Fibroblast of skin of back (primary cell): ENCODE data around the gene CFAP65.
A peak's percentile ranks its signal among the peaks of the same experiment; 100 is the strongest.

Experiments used
- DNase-seq: peaks from one replicate; pipeline ENCODE4 v3.0.0-alpha.2; 2013

CFAP65 gene

DNA sequence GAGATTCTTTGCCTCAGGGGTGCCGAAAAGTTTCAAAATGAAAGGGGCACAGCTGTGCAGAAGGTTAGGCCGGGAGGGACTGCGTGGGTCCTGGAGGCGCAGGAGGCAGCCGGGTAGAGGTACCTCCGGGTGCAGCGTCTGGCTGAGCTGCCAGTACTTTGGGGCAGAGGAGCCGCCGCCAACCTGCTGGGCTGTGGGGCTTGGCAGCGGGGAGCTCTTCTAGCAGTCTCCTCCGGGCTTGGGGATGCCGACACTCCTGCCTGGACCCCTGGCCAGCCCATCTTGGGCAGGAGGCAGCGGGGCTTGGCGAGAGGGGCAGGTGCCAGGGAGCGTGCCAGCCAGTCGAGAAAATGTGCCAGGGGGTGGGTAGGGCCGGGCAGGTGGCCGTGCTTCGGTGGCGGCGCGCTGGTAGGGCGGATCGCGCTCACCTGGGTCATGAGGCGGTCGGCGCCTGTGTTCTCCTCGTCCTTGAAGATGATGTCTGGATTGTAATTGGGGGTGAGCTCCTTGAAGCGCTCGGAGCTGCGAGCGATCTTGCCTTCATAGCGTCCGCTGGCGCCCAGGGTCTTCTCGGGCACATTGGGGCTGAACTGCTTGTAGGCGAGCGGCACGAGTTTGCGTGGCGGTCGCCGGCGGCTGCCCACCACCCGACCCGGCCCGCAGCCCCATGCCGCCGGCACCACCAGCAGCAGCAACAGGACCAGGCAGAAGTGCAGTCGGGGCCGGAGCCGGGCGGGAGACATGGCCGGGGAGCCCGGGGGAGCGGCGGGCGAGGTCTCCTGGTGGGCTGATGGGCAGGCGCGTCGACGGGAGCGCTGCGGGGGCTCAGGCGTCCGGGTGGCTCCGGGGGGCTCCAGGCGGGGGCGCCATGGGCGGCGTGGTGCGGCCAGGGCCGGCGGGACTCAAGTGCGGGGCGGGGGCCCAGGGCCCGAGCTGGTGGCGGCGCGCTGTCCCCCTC lies 18.7 kb upstream of the CFAP65 start:
- no peak for DNase-seq

DNA sequence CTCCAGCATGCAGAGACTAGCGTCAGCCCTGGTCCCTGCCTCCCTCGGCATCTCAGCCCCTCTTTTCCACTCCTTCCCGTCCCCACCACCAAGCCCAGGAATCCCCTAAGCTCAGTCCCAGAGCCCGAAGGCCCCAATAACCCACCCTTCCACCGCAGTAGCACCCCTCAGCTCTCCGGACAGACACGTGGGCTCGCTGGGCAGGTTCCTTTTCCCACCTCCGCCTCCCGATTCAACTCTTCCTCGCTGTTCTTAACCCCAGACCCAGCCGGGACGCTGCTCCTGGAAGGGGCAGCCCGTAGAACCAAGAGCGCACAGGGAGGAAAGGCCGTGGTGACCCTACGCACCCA lies 18.0 kb upstream of the CFAP65 start:
- no peak for DNase-seq

DNA sequence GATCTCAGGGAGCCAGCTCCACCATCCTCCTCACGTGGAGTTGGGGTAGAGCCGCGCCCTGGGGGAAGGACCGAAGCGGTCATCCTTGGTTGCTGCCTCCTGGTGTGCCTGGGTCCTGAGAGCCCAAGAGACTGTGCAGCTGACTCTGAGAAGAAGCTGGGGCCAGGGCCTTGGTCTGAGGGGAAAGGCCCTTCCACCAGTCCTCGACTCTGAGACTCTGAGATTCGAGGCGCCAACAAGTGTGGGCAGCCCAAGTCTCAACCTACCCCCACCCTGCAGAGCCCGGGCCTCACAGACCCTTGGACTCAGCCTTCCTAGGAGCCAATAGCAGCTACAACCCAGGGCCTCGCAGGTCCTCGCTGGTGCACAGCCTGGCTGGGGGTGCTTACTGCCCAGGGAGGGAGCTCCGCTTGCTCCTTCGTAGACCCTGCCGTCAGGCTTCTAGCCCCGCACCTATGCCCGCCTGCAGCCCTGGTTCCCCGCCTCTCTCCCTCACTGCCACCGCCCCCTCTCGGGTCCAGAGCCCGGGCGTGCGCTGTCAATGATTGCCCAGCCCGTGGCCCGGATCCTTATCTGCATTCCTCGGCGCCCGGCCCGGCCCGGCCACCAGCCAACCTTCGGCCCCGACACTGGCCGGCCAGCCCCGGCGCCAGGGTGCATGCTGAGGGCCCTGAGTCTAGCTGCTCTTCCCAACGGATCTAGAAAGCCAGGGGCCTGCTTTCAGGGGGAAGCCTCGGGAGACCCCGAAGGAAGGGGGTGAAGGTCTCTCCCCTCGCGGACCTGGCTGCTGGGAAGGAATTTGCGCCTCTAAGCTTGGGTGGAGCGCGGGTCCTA lies 17.4 kb upstream of the CFAP65 start:
- DNase-seq: no peak

DNA sequence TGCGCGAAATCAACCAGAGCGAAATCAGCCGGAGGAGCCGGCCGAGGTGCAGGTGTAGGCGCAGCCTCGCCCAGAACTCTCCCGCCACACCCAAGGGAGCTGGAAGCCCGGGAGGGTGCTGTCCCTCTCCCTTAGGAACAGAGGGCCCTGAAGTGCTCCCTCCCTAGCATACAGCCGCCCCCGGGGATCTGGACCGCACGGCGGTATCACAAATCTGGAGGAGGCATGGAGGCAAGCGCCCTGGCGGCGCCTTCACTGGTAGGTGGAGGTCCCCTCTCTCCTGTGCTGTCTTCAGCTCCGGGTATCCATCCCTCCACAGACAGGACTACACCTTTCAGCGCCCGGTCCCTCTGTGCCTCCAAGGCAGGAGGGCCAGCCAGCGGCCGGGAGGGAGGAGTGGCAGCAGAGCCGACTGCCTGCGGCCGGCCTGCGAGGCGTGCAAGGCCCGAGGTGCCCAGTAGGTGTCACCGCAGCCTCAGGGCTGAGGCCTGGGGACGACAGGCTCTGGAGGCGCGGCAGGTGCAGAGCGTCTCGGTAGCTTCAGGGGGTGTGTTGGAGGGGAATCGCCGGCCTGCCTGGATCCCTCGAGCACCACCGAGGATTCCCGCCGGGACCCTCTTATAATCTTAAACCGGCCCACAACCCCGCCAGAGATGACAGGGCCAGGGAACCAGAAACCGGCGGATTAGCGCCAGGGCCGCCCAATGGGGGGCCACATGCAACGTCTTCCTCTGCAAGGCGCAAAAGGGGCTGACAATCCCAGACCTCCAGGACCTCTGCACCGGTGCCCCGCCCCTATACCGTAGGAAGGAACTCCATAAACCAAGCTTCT lies 16.6 kb upstream of the CFAP65 start:
- DNase-seq: peak; percentile 53

DNA sequence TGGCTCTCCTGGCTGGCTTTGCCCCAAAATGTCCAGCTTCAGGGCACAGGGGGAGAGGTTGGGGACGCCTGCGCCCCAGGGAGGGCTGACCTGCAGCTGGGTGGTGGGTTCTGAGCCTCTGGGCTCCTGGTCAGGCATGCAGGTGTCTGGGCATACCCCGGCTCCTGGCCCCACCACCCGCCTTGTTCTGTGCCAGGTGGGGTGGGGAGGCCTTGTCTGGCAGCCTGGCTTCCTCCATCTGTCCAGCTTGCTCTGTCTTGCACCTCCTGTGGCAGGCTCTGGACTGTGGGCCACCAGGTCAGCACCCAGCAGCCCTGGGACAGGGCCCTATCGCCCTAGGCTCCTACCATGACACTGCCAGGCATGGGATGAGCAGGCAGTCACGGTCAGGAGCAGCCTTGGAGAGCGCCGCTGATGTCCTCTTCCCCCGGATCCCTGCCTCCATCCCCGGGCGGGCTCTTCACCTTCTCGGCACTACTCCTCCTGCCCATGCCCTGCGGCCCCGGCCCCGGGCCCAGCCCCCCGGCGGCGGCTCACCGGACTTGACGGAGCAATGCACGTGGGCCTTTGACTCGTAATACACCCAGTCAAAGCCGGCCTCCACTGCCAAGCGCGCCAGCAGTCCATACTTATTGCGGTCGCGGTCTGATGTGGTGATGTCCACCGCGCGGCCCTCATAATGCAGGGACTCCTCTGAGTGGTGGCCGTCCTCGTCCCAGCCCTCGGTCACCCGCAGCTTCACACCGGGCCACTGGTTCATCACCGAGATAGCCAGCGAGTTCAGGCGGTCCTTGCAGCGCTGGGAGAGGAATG lies 15.8 kb upstream of the CFAP65 start:
- no peak for DNase-seq

DNA sequence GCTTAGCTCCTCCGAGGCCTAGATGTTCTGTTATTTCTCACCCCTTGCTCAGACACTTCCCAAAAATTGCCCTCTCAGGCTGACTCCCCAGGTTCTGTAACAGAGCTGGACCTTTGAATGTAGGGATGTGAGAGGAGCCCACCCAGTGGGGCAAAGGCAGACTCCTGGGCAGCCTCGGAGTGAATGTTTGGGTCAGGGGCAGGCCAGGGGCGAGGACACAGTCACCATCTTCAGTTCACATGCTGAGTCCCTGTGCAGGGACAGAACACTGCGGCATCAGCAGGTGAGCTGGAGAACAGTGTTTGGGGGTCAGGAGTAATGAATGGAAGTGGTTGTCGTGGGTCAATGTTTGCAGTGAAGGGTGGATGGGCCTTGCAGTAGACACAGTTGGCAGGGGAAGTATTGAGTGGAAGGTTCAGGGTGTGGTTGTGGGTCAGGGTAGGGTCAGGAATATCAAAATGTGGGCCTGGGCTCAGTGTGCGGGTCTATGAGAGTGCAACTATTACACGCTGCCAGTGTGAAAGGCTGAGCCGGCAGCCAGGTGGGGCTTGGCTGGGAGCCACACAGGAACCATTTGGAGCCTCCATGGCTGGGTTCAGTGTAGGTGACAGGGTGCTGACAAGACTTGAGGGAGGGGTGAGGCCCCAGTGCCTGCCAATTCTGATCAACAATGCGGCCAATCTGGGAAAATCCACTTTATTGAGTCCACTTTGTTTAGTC lies 15.0 kb upstream of the CFAP65 start:
- DNase-seq: no peak

DNA sequence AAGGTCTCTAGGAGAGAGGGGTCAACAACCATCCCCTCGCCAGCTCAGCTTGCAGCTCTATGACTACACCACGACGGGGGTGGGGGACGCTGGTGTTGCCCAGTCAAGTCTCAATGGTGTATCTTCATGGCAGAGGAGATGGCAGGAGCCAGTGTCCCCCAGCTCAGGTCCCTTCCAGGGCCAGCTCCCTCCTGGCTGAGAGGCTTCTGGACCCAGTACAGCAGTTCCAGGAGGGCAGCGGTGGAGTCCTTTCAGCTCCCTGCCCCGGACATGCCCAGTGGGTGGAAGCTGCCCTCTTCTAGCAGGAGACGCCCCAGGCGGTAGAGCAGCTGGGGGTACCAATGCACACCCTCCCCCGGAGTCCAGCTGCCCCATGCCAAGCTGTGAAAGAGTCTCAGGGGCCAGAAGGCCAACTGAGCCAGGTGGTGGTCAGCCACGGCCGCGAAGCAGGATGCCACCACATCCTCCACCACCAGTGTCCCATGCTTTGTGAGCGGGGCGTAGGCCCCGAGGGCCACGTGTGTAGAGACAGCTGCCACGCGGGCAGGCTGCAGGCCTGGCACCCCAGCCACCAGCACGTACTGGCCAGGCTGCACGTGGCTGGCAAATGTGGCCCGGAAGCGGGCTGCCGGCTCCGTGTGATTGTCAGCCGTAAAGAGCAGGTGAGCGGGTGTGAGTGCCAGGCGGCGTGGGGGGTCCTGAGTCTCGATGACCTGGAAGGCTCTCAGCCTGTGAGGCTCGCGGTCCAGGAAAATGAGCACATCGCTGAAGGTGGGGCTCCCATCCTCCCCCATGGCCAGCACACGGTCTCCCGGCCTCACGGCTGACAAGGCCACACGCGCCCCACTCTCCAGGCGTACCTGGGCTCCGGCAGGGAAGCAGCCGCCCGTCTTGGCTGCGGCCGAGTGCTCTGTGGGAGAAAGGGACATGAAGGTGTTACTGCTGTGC lies 13.9 kb upstream of the CFAP65 start:
- DNase-seq: no peak

DNA sequence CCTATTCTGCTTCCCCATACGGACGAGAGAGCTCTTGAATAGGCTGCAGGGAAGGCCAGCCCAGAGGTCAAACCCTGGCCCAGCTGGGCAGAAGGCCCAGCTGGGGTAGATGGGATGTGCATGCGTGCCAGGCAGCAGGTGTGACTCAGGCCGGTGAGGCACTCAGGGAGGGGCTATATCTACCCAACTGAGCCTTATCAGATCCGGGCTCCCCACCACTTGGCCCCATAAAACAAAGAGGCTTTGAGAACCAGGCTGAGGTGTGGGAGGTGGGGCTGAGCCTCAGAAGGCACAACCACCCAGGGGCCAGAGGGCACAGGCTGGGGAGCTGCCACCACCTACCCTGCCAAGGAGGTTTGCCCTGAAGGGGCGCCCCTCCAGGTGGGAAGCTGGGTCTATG lies 8.0 kb upstream of the CFAP65 start:
- DNase-seq: no peak

DNA sequence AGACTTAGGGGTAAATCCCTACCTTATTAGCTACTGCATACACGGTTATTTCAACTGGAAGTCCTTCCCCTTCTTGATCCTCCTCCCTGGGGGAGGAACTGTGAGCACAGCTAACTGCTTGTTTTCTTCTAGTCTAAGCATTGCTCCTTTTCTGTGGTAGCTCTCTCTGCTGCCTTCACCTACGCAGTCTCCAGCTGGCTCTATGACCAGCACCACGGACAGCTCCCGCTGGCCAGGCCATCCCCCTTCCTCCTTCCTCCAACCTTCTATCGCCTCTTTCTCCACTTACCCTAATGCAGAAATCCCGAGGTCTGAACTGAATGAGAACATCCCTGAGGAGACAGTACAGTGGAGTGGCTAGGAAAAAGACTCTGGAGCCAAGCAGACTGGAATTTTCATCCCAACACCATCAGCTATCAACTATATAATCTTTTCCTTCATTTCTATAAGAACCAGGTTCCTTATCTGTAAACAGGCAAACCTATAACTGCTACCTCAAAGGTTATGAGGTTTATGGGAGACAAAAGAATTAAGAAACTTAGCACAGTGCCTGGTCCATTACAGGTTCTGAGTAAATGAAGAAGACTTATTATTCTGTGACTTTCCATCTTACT lies 4.7 kb upstream of the CFAP65 start:
- peak; percentile 33 for DNase-seq

DNA sequence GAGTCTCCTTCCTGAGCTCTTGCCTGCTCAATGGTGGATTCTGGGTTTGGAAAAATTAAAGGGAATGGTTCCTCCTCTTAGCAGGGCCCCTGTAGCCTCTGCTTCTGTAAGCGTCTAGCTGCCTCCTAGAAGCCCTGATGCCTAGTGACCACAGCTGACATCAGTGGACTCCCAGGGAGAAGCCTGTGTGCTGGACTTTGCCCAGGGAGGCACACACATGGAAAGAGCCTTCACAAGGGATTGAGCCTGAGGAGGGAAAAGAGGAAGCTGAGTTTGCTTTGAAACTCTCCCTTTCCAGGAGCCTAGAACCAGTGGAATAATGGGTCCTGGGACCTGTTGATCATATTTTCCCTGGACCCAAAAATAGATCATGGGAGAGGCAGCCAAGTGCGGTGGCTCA lies 1.4 kb upstream of the CFAP65 start:
- no peak for DNase-seq

DNA sequence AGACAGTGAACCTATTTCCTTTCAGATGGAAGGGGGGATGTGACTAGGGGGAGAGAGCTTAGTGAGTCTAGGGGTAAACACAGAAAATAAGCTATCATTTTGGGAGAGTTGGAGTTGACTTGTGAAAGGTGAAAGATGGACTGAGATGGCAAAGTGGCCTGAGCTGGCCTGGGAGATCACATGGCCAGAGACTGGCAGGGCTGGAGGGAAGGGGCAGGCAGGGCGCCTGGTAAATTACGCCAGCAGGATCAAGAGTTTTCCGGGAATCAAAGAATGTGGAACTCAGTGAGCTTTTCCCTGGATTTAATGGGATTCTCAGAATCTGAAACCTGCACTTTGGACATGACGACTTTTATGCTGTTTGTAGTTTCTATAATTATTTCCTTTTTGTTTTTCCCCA lies 841 bp upstream of the CFAP65 start:
- no peak for DNase-seq

DNA sequence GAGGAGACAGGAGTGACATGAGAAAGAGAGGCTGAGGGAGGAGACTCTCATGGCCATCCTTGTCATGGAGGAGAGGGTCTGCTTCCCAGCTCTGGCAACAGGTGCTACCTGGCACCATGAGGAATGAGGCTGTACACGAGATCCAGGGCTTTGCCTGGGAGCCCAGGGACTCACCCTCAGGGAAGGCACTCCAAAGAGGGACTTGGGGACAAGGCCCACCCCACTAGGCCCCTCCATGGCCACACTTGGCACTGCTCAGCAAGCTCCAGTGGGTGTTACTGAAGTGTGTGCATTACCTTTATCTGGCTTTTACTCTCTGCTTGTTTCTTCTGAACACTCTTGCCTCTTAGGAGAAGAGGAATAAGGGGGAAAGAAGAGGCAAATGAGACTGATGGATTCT lies 2.7 kb downstream of the CFAP65 start:
- DNase-seq: no peak

DNA sequence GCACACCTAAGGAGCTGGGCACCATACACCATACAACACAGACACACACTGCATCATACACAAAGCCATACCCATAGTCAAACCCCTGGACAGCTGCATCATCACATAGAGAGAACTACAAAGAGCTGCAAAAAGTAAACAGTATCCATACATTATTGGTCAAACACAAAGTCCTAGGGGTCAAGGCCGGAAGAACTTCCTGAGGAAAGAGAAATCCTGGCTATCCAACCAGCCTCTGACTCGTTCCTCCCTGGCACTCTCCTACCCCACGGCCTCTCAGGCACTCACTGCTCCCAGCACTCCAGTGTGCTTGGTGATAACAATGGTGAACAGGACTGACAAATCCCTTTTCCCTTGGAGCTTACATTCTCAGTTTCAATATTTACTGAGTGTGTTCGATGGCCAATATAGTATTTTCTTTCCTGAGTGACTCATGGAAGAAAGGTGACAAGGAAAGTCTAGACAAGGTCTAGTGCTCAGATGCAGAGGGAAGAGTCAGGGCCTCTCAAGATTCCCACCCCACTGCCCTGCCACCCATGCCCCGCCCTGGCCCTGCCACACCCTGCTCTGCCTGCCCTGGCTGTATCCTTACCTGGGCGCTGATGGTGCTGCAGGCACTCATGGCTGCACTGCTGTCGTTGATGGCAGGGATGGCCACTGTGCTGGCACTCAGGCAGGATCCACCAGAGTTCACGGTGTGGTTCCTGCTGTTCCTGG lies 3.4 kb downstream of the CFAP65 start:
- no peak for DNase-seq

DNA sequence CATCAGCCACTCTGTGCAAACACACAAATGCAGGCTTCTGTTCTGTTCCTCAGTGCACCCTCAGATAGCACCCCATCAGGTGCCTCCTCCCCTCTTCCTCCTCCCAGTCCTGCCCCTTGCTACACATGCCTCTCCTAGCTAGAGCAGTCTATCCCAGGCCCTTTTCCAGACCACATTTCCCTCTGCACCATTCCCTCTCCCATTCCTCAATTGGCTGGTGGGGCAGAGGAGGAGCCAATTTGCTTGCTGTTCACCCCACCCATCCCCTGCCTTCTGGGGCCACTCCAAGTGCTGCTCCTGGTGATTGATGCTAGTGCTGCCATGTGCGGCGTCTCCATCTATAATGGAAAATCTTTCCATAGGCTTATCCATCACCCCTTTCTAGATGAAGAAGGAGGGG lies 5.4 kb downstream of the CFAP65 start:
- DNase-seq: no peak

DNA sequence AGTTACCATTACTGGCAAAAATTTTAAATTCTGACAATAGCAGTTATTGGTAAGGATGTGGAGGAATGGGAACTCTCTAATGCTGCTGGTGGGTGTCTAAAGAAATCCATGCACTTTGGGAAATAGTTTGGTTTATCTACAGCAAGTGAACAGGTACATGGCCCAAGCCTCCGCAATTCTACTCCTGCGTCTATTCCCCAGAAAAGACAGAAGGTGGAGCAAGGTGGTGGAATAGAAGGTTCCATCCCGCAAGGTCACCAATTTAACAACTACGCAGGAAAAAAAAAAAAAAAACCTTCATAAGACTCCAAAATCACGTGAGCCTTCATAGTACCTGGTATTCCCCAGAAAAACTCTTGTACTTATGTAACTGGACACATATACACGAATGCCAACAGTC lies 6.5 kb downstream of the CFAP65 start:
- DNase-seq: no peak

DNA sequence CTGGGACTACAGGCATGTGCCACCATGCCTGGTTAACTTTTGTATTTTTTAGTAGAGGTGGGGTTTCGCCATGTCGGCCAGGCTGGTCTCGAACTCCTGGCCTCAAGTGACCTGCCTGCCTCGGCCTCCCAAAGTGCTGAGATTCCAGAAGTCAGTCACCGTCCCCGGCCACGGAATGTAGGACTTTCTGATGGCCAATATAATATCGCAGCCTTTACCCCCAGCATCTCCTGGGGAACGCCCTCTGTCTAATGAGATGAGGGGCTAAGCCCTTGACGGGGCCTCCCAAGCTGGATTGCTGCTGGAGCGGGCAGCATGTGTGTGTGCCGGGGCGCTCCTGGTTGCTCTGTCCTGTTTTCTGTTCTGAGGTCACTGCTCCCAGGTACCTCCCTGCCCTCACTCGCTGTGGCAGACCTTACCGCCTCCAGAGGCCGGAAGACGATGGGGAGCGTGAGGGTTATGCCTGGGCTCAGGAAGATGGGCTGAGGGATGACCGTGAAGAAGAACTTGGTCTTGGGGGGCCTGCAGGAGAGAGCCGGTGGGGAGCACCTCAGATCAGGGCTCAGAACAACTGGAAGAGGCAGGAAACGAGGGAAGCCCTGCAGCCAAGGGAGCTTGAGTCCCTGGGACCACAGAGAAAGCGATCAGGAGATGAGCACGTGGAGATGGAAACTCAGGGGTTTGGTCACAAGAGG lies 9.1 kb downstream of the CFAP65 start:
- DNase-seq: no peak

DNA sequence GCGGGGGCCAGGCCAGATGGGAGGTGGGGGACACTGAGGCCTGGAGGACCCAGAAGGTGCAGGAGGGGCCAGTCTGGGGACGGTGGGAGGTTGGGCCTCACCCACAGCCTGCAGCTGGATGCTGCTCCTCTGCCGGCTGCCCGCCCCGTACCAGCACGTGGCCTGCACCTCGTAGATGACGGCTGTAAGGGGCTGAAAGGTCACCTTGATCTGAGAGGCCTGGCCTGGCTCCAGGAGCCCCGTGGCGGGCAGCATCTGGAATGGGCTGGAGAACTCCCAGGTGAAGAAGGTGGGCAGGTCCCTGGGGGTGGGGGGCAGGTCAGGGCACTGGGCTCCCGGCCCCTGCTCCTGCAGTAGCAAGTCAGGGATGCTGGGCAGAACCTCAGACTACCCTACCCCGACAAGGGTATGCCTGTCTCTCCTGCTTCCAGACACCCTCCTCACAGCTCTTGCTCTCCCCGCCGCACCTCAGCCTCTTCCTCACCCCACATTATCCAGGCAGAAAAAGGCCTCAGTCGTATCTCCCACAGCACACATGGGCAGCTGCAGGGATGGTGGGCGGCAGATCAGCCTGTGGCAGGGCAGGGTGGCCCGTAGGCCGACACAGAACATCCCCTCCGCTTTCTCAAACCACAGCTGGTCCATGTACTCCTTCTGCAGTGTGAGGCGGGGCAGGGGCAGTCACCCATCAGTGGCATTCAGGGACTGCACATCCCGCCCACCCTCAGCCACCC lies 10.1 kb downstream of the CFAP65 start:
- no peak for DNase-seq
